ENCODE measurements around the gene LEMD2. TPM values are rescaled to one million over a fixed set of nuclear protein-coding genes. Genes with fewer than 3 reads are reported as not detected.

LEMD2 gene
- total and polyA plus RNA-seq, 2 donors (not counting 3 experiments of a cell fraction or from before 2014, with no cell fraction given): 61.1 to 81.8 TPM

GRCh38 chr6:33836806-33837469 is 48.0 kb upstream of the LEMD2 start:
- Histone ChIP-seq H3K4me2 (ENCODE audit: insufficient read depth, low read length) (no peak overlapping the region), H3K27ac (ENCODE audit: insufficient read depth, low read depth, low read length) (no peak overlapping the region), H3K9me1 (replicated peaks; ENCODE audit: control insufficient read depth, extremely low read depth, insufficient read depth, low read length) (no peaks in the 10 kb centered on the region), H3K79me2 (ENCODE audit: control insufficient read depth, insufficient read depth, low read length) (no peaks in the 10 kb centered on the region), H3K4me3 (replicated peaks in 1 of 3; ENCODE audit: insufficient read depth in 1 of 3, low read depth in 1 of 3, low read length in 3 of 3) (no peak overlapping the region), H3K4me1 (ENCODE audit: control insufficient read depth, extremely low read depth, insufficient read depth, low read length) (peaks cover 18% of the 10 kb centered on the region), H3K27me3 (ENCODE audit: control insufficient read depth in 2 of 2, insufficient read depth in 2 of 2, low read length in 2 of 2) (no peaks in the 10 kb centered on the region), H4K20me1 (replicated peaks; ENCODE audit: control insufficient read depth, extremely low read depth, insufficient read depth, low read length) (no peaks in the 10 kb centered on the region), H3K9ac (replicated peaks; ENCODE audit: extremely low read depth, insufficient read depth, low read length) (no peak overlapping the region), H2AFZ (ENCODE audit: low read depth, low read length) (no peak overlapping the region), H3K9me3 (replicated peaks; ENCODE audit: control insufficient read depth, insufficient read depth, low read length) (no peaks in the 10 kb centered on the region), H3K36me3 (ENCODE audit: control insufficient read depth in 2 of 2, extremely low read depth in 1 of 2, insufficient read depth in 2 of 2, low read length in 2 of 2) (no peaks in the 10 kb centered on the region)
- FAIRE-seq (no peak), DNase-seq (ENCODE audit: low read depth, low spot score) (no peak)
- no peak for TF ChIP-seq FOS (IDR thresholded peaks at IDR 0.05; ENCODE audit: borderline replicate concordance, insufficient read depth, low read length)
- no peak for TF ChIP-seq MYC (IDR thresholded peaks at IDR 0.05; ENCODE audit: low read depth, low read length)
- intact Hi-C loops (cut with micrococcal nuclease): no loop called here
- dilution Hi-C loops (cut with MboI; ENCODE audit: extremely low pct_ligation_motif_present, low sequenced_read_pairs): no loop called here
- BruUV-seq (replicated peaks): no TSS peak
- ChIA-PET CTCF (no interaction called here), POLR2A (no interaction called here)

- ChIA-PET POLR2A (no interaction called here), CTCF (interaction anchor here (1.2 kb wide), 1 partner anchor 12 kb away, joined by 3 read pairs; no protein-coding TSS in a partner anchor)
- Histone ChIP-seq H3K9me1 (replicated peaks; ENCODE audit: control insufficient read depth, extremely low read depth, insufficient read depth, low read length) (no peaks in the 10 kb centered on the region), H2AFZ (ENCODE audit: low read depth, low read length) (no peak overlapping the region), H3K79me2 (ENCODE audit: control insufficient read depth, insufficient read depth, low read length) (no peaks in the 10 kb centered on the region), H4K20me1 (replicated peaks; ENCODE audit: control insufficient read depth, extremely low read depth, insufficient read depth, low read length) (no peaks in the 10 kb centered on the region), H3K9ac (replicated peaks; ENCODE audit: extremely low read depth, insufficient read depth, low read length) (no peak overlapping the region), H3K27ac (ENCODE audit: insufficient read depth, low read depth, low read length) (no peak overlapping the region), H3K27me3 (ENCODE audit: control insufficient read depth in 2 of 2, insufficient read depth in 2 of 2, low read length in 2 of 2) (peaks cover 4 to 9% of the 10 kb centered on the region in 2 experiments), H3K36me3 (ENCODE audit: control insufficient read depth in 2 of 2, extremely low read depth in 1 of 2, insufficient read depth in 2 of 2, low read length in 2 of 2) (no peaks in the 10 kb centered on the region), H3K4me1 (ENCODE audit: control insufficient read depth, extremely low read depth, insufficient read depth, low read length) (peaks cover 7% of the 10 kb centered on the region), H3K4me2 (ENCODE audit: insufficient read depth, low read length) (no peak overlapping the region), H3K4me3 (replicated peaks in 1 of 3; ENCODE audit: insufficient read depth in 1 of 3, low read depth in 1 of 3, low read length in 3 of 3) (no peak overlapping the region), H3K9me3 (replicated peaks; ENCODE audit: control insufficient read depth, insufficient read depth, low read length) (no peaks in the 10 kb centered on the region)
- no TSS peak for BruUV-seq (replicated peaks)
- FAIRE-seq (no peak), DNase-seq (ENCODE audit: low read depth, low spot score) (no peak)
- dilution Hi-C loops (cut with MboI; ENCODE audit: extremely low pct_ligation_motif_present, low sequenced_read_pairs) (no loop called here), intact Hi-C loops (cut with micrococcal nuclease) (no loop called here)
- no peak for TF ChIP-seq JUN (IDR thresholded peaks at IDR 0.05; ENCODE audit: borderline replicate concordance, insufficient read depth, insufficient read length, low read depth)
- no peak for TF ChIP-seq FOS (IDR thresholded peaks at IDR 0.05; ENCODE audit: borderline replicate concordance, insufficient read depth, low read length)
- TF ChIP-seq, protein P1, sequence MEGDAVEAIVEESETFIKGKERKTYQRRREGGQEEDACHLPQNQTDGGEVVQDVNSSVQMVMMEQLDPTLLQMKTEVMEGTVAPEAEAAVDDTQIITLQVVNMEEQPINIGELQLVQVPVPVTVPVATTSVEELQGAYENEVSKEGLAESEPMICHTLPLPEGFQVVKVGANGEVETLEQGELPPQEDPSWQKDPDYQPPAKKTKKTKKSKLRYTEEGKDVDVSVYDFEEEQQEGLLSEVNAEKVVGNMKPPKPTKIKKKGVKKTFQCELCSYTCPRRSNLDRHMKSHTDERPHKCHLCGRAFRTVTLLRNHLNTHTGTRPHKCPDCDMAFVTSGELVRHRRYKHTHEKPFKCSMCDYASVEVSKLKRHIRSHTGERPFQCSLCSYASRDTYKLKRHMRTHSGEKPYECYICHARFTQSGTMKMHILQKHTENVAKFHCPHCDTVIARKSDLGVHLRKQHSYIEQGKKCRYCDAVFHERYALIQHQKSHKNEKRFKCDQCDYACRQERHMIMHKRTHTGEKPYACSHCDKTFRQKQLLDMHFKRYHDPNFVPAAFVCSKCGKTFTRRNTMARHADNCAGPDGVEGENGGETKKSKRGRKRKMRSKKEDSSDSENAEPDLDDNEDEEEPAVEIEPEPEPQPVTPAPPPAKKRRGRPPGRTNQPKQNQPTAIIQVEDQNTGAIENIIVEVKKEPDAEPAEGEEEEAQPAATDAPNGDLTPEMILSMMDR (IDR thresholded peaks at IDR 0.05; ENCODE audit: extremely low read depth in 1 of 2, insufficient read depth in 1 of 2, low read depth in 1 of 2, low read length in 2 of 2): no peak
- TF ChIP-seq EZH2 (IDR thresholded peaks at IDR 0.05; ENCODE audit: borderline replicate concordance, low read depth, low read length, severe bottlenecking): no peak
Measured at GRCh38 chr6:33834401-33835392, 45.8 kb upstream of the LEMD2 start.
